MCF 10A (cell line): ENCODE results near the gene SSTR5. TPM values are rescaled to one million over a fixed set of nuclear protein-coding genes. Genes with fewer than 3 reads are reported as not detected.

Experiments
- BruUV-seq: library from RNA; stranded (reverse); fragments of 400-500 nt; replicated peaks from 2 replicates; lab custom pipeline; 2021; lab: Mats Ljungman, UMichigan
- CTCF ChIA-PET: fragments of 300-600 bp; sonication (Branson Sonifier 250); formaldehyde crosslinking; extraction: SDS; loops from one replicate; lab custom pipeline; 2021; ENCODE audit warnings: antibody characterized with exemption, inconsistent platforms; lab: Yijun Ruan, JAX
- POLR2A ChIA-PET: fragments of 300-600, 350-650 bp; sonication (Branson Sonifier 250); formaldehyde crosslinking; extraction: SDS; loops from one replicate; lab custom pipeline; 2020; ENCODE audit warnings: antibody characterized with exemption, inconsistent platforms; lab: Yijun Ruan, JAX
- DNase-seq: peaks from one replicate; pipeline ENCODE4 v3.0.0-alpha.2; 2018; ENCODE audit not compliant: unreplicated experiment
- H3K27ac Mint-ChIP-seq: one replicate; pipeline ENCODE4 v1.8.0; 2022; ENCODE audit warnings: mild to moderate bottlenecking, low read depth, mixed read lengths; ENCODE audit not compliant: unreplicated experiment
- H3K27me3 Mint-ChIP-seq: one replicate; pipeline ENCODE4 v1.8.0; 2022; ENCODE audit warnings: mixed read lengths; ENCODE audit not compliant: insufficient read depth, unreplicated experiment
- H3K36me3 Mint-ChIP-seq: one replicate; pipeline ENCODE4 v1.8.0; 2022; ENCODE audit warnings: mild to moderate bottlenecking, moderate library complexity, mixed read lengths; ENCODE audit not compliant: insufficient read depth, unreplicated experiment
- H3K4me1 Mint-ChIP-seq: one replicate; pipeline ENCODE4 v1.8.0; 2022; ENCODE audit warnings: mixed read lengths; ENCODE audit not compliant: insufficient read depth, unreplicated experiment
- H3K4me3 Mint-ChIP-seq: one replicate; pipeline ENCODE4 v1.8.0; 2022; ENCODE audit warnings: mild to moderate bottlenecking, moderate library complexity, mixed read lengths; ENCODE audit not compliant: unreplicated experiment
- H3K9me3 Mint-ChIP-seq: one replicate; pipeline ENCODE4 v1.8.0; 2022; ENCODE audit warnings: mixed read lengths; ENCODE audit not compliant: unreplicated experiment
- CTCF ChIP-seq: fragments of 200-600 bp; IDR thresholded peaks from one replicate; pipeline ENCODE4 v1.8.0; 2022; ENCODE audit warnings: antibody characterized with exemption, mild to moderate bottlenecking; ENCODE audit not compliant: unreplicated experiment
- intact Hi-C: fragments of 100-400 bp; cut with micrococcal nuclease; formaldehyde crosslinking; loops from 2 replicates; pipeline ENCODE4 v1.14.1; 2022
- total RNA-seq: library from RNA; stranded (reverse); gene quantifications from 2 replicates; pipeline ENCODE4 v1.2.3, GENCODE V29; 2022

SSTR5 gene
- total RNA-seq, 1 experiment from 2014 or later: not detected

- TF ChIP-seq CTCF: no peak
- DNase-seq: no peak
- H3K36me3 Mint-ChIP-seq: peaks cover 6% of the 10 kb centered on the region
- H3K4me3 Mint-ChIP-seq: no peak overlapping the region
- CTCF ChIA-PET: interaction anchor here (0.5 to 1.9 kb wide), 3 partner anchors 8 to 935 kb away, joined by 3 to 13 read pairs (median 4); no protein-coding TSS in a partner anchor
- no peaks in the 10 kb centered on the region for H3K4me1 Mint-ChIP-seq
- H3K27me3 Mint-ChIP-seq: peaks cover 48% of the 10 kb centered on the region
- no peak overlapping the region for H3K27ac Mint-ChIP-seq
- no TSS peak for BruUV-seq
- no peaks in the 10 kb centered on the region for H3K9me3 Mint-ChIP-seq
- POLR2A ChIA-PET: interaction anchor here (0.6 kb wide), 1 partner anchor 10 kb away, joined by 3 read pairs; no protein-coding TSS in a partner anchor
- intact Hi-C loops: no loop called here
Observed at GRCh38 chr16:1068451-1068850, 4.1 kb upstream of the SSTR5 start.

GRCh38 chr16:1069154-1069553 lies 3.4 kb upstream of the SSTR5 start:
- H3K27ac Mint-ChIP-seq: no peak overlapping the region
- CTCF ChIA-PET: interaction anchor here (0.6 to 1.9 kb wide), 3 partner anchors 9 to 295 kb away, joined by 3 to 13 read pairs (median 4); no protein-coding TSS in a partner anchor
- no peak overlapping the region for H3K4me3 Mint-ChIP-seq
- H3K4me1 Mint-ChIP-seq: no peaks in the 10 kb centered on the region
- H3K9me3 Mint-ChIP-seq: no peaks in the 10 kb centered on the region
- POLR2A ChIA-PET: no interaction called here
- DNase-seq: no peak
- peaks cover 41% of the 10 kb centered on the region for H3K27me3 Mint-ChIP-seq
- peaks cover 6% of the 10 kb centered on the region for H3K36me3 Mint-ChIP-seq
- no peak for TF ChIP-seq CTCF
- BruUV-seq: no TSS peak
- intact Hi-C loops: no loop called here

GRCh38 chr16:1070084-1070863 lies 2.3 kb upstream of the SSTR5 start:
- Mint-ChIP-seq H3K36me3 (peaks cover 6% of the 10 kb centered on the region), H3K4me3 (no peak overlapping the region), H3K9me3 (no peaks in the 10 kb centered on the region), H3K4me1 (no peaks in the 10 kb centered on the region), H3K27me3 (peaks cover 30% of the 10 kb centered on the region), H3K27ac (no peak overlapping the region)
- POLR2A ChIA-PET: no interaction called here
- intact Hi-C loops: no loop called here
- no peak for DNase-seq
- no peak for TF ChIP-seq CTCF
- no TSS peak for BruUV-seq
- CTCF ChIA-PET: interaction anchor here (1.9 kb wide), 1 partner anchor 12 kb away, joined by 13 read pairs; no protein-coding TSS in a partner anchor

GRCh38 chr16:1070864-1071408 lies 1.6 kb upstream of the SSTR5 start:
- no TSS peak for BruUV-seq
- intact Hi-C loops: no loop called here
- peaks cover 6% of the 10 kb centered on the region for H3K36me3 Mint-ChIP-seq

More at GRCh38 chr16:1070864-1071408, 1.6 kb upstream of the SSTR5 start:
- H3K4me3 Mint-ChIP-seq: no peak overlapping the region
- no peak overlapping the region for H3K27ac Mint-ChIP-seq
- H3K4me1 Mint-ChIP-seq: no peaks in the 10 kb centered on the region
- TF ChIP-seq CTCF: no peak
- H3K27me3 Mint-ChIP-seq: peaks cover 27% of the 10 kb centered on the region
- no peak for DNase-seq
- CTCF ChIA-PET: no interaction called here
- POLR2A ChIA-PET: no interaction called here
- H3K9me3 Mint-ChIP-seq: no peaks in the 10 kb centered on the region
